Osteoblast (primary cell): ENCODE data around the gene TLR6. TPM values are rescaled to one million over a fixed set of nuclear protein-coding genes. Genes with fewer than 3 reads are reported as not detected.

Source experiments
- DNase-seq: peaks from one replicate; pipeline ENCODE4 v3.0.0; 2011; ENCODE audit warnings: low spot score, mixed read lengths; ENCODE audit not compliant: insufficient read length; ENCODE audit errors: missing footprints
- H2AFZ ChIP-seq: 2 replicates; pipeline ENCODE4 v1.6.0; 2011; ENCODE audit warnings: mild to moderate bottlenecking, low read length
- H3K27ac ChIP-seq: 2 replicates; pipeline ENCODE4 v1.5.1; 2011; ENCODE audit warnings: mild to moderate bottlenecking, low read depth, low read length, moderate library complexity
- H3K27me3 ChIP-seq: 2 replicates; pipeline ENCODE4 v1.6.0; 2012; ENCODE audit warnings: mild to moderate bottlenecking, control low read depth, inconsistent platforms, low read length, moderate library complexity; ENCODE audit not compliant: insufficient read depth
- H3K36me3 ChIP-seq: 2 replicates; pipeline ENCODE4 v1.5.1; 2011; ENCODE audit warnings: mild to moderate bottlenecking, low read length, control low read depth, moderate library complexity; ENCODE audit not compliant: insufficient read depth
- H3K4me1 ChIP-seq: 2 replicates; pipeline ENCODE4 v1.5.1; 2011; ENCODE audit warnings: mild to moderate bottlenecking, low read length, control low read depth, moderate library complexity; ENCODE audit not compliant: insufficient read depth
- H3K4me2 ChIP-seq: 2 replicates; pipeline ENCODE4 v1.6.0; 2011; ENCODE audit warnings: mild to moderate bottlenecking, low read length; ENCODE audit not compliant: insufficient read depth
- H3K4me3 ChIP-seq: fragments of 200-600 bp; sonication (generic); 3 replicates; pipeline ENCODE4 v1.5.1; 2012; ENCODE audit warnings: mild to moderate bottlenecking, low read length, inconsistent platforms; ENCODE audit not compliant: insufficient read depth
- H3K79me2 ChIP-seq: 2 replicates; pipeline ENCODE4 v1.6.0; 2012; ENCODE audit warnings: mild to moderate bottlenecking, low read length, control low read depth, inconsistent platforms; ENCODE audit not compliant: insufficient read depth
- H3K9me3 ChIP-seq: 2 replicates; pipeline ENCODE4 v1.5.1; 2011; ENCODE audit warnings: low read depth, low read length, control low read depth
- H4K20me1 ChIP-seq: 2 replicates; pipeline ENCODE4 v1.6.0; 2012; ENCODE audit warnings: mild to moderate bottlenecking, low read length, control low read depth; ENCODE audit not compliant: insufficient read depth
- CTCF ChIP-seq: IDR thresholded peaks from 2 replicates; pipeline ENCODE4 v1.5.1; 2011; ENCODE audit warnings: mild to moderate bottlenecking, low read depth, low read length, moderate library complexity; ENCODE audit errors: extremely low read depth
- total RNA-seq: library from RNA; depleted of rRNA; stranded (reverse); fragments of >200 nt; gene quantifications from 2 replicates; pipeline ENCODE4 v1.2.3, GENCODE V29; 2012

TLR6 gene
- total RNA-seq, 1 donor, result 5.1 TPM

- TF ChIP-seq CTCF, result no peak
- Histone ChIP-seq H3K79me2 (no peaks in the 10 kb centered on the region), H3K4me2 (no peak overlapping the region), H3K27me3 (peaks cover 10% of the 10 kb centered on the region), H2AFZ (no peak overlapping the region), H3K36me3 (no peaks in the 10 kb centered on the region), H3K4me1 (no peaks in the 10 kb centered on the region), H3K9me3 (no peaks in the 10 kb centered on the region), H3K4me3 (no peak overlapping the region), H3K27ac (no peak overlapping the region), H4K20me1 (no peaks in the 10 kb centered on the region)
- DNase-seq, result no peak
These were observed 33.8 kb downstream of the TLR6 start for GRCh38 chr4:38822748-38823303.

GRCh38 chr4:38821739-38822138, 34.9 kb downstream of the TLR6 start:
- H3K4me1 ChIP-seq, result no peaks in the 10 kb centered on the region
- no peak for DNase-seq
- H3K27ac ChIP-seq, result no peak overlapping the region
- peaks cover 10% of the 10 kb centered on the region for H3K27me3 ChIP-seq
- H3K36me3 ChIP-seq, result no peaks in the 10 kb centered on the region
- no peak for TF ChIP-seq CTCF
- no peaks in the 10 kb centered on the region for H3K9me3 ChIP-seq
- H2AFZ ChIP-seq, result no peak overlapping the region
- H3K4me3 ChIP-seq, result no peak overlapping the region
- no peak overlapping the region for H3K4me2 ChIP-seq
- H4K20me1 ChIP-seq, result no peaks in the 10 kb centered on the region
- no peaks in the 10 kb centered on the region for H3K79me2 ChIP-seq

- Histone ChIP-seq H3K27me3 (peaks cover 10% of the 10 kb centered on the region), H3K79me2 (no peaks in the 10 kb centered on the region), H3K9me3 (no peaks in the 10 kb centered on the region), H3K27ac (no peak overlapping the region), H3K36me3 (no peaks in the 10 kb centered on the region), H4K20me1 (no peaks in the 10 kb centered on the region), H3K4me3 (no peak overlapping the region), H3K4me1 (no peaks in the 10 kb centered on the region), H2AFZ (no peak overlapping the region), H3K4me2 (no peak overlapping the region)
- no peak for TF ChIP-seq CTCF
- DNase-seq, result no peak
These were observed 36.1 kb downstream of the TLR6 start for GRCh38 chr4:38820329-38821061.

- no peak overlapping the region for H2AFZ ChIP-seq
- H3K9me3 ChIP-seq, result no peaks in the 10 kb centered on the region
- H3K27me3 ChIP-seq, result peaks cover 13% of the 10 kb centered on the region
- H3K79me2 ChIP-seq, result no peaks in the 10 kb centered on the region
- no peak overlapping the region for H3K4me3 ChIP-seq
- H3K27ac ChIP-seq, result no peak overlapping the region
- no peak for TF ChIP-seq CTCF
- H4K20me1 ChIP-seq, result no peaks in the 10 kb centered on the region
- H3K36me3 ChIP-seq, result no peaks in the 10 kb centered on the region
- no peak overlapping the region for H3K4me2 ChIP-seq
- no peaks in the 10 kb centered on the region for H3K4me1 ChIP-seq
- DNase-seq, result no peak
These were observed 37.0 kb downstream of the TLR6 start for GRCh38 chr4:38819569-38819968.
